ENCODE results near the gene KIF5C. TPM values are rescaled to one million over a fixed set of nuclear protein-coding genes. Genes with fewer than 3 reads are reported as not detected.
A peak's percentile ranks its signal among the peaks of the same experiment; 100 is the strongest.

KIF5C gene
- total and polyA plus RNA-seq, 2 experiments from 2014 or later: 45.0 to 49.1 TPM

- H3K27ac ChIP-seq (ENCODE audit: low read depth): no peak overlapping the region
- no peak overlapping the region for H2AFZ ChIP-seq
- Mint-ChIP-seq H3K36me3 (ENCODE audit: low read depth) (peaks cover 19% of the 10 kb centered on the region), H3K27me3 (ENCODE audit: insufficient read depth, low read depth, poor library complexity) (peaks cover 11% of the 10 kb centered on the region), H3K4me1 (peaks cover 10% of the 10 kb centered on the region), H3K27ac (no peak overlapping the region), H3K9me3 (peaks cover 10% of the 10 kb centered on the region; the same call in 2 of the 3 replicates), H3K4me3 (no peak overlapping the region)
- ATAC-seq (no peak; the same call in 2 of the 3 replicates), DNase-seq (ENCODE audit: low spot score) (no peak)
- H3F3A ChIP-seq (replicated peaks; ENCODE audit: low read depth): no peaks in the 10 kb centered on the region
- TF ChIP-seq REST (IDR thresholded peaks at IDR 0.05; ENCODE audit: unreplicated experiment) (no peak), ZNF331 (CRISPR knock-in tag; IDR thresholded peaks at IDR 0.05; ENCODE audit: low read depth) (no peak), EZH2phosphoT487 (IDR thresholded peaks at IDR 0.05; ENCODE audit: unreplicated experiment) (no peak)
- H3K79me2 ChIP-seq (replicated peaks; ENCODE audit: insufficient read depth): peaks cover 64% of the 10 kb centered on the region
- no peaks in the 10 kb centered on the region for H3K27me3 ChIP-seq (ENCODE audit: insufficient read depth)
- 0 out of 2 replicates have a peak, but pooled peaks cover 3% of the 10 kb centered on the region for H3K9me2 ChIP-seq (ENCODE audit: insufficient read depth)
- no peak overlapping the region for H3K4me3 ChIP-seq
- H4K20me1 ChIP-seq (replicated peaks; ENCODE audit: insufficient read depth): peaks cover 15% of the 10 kb centered on the region
- 0 out of 2 replicates have a peak, but pooled peaks cover 5% of the 10 kb centered on the region for H3K4me1 ChIP-seq (ENCODE audit: insufficient read depth)
- H3K36me3 ChIP-seq (ENCODE audit: insufficient read depth): no peaks in the 10 kb centered on the region
- no peak overlapping the region for H3K4me2 ChIP-seq
Measured at GRCh38 chr2:148907085-148907785, 32.2 kb downstream of the KIF5C start.

GRCh38 chr2:148909114-148909513 is 34.1 kb downstream of the KIF5C start:
- H3K9me2 ChIP-seq (ENCODE audit: insufficient read depth): 0 out of 2 replicates have a peak, but pooled peaks cover 3% of the 10 kb centered on the region
- peaks cover 59% of the 10 kb centered on the region for H3K79me2 ChIP-seq (replicated peaks; ENCODE audit: insufficient read depth)
- no peaks in the 10 kb centered on the region for H3K4me1 ChIP-seq (ENCODE audit: insufficient read depth)
- H4K20me1 ChIP-seq (replicated peaks; ENCODE audit: insufficient read depth): peaks cover 17% of the 10 kb centered on the region
- no peaks in the 10 kb centered on the region for H3K36me3 ChIP-seq (ENCODE audit: insufficient read depth)
- peak; percentile 27 for DNase-seq (ENCODE audit: low spot score)
- no peak overlapping the region for H3K27ac Mint-ChIP-seq
- H3K36me3 Mint-ChIP-seq (ENCODE audit: low read depth): peaks cover 19% of the 10 kb centered on the region
- peaks cover 11% of the 10 kb centered on the region for H3K27me3 Mint-ChIP-seq (ENCODE audit: insufficient read depth, low read depth, poor library complexity)
- no peaks in the 10 kb centered on the region for H3K27me3 ChIP-seq (ENCODE audit: insufficient read depth)
- no peak overlapping the region for H3K4me2 ChIP-seq
- H2AFZ ChIP-seq: no peak overlapping the region
- no peaks in the 10 kb centered on the region for H3F3A ChIP-seq (replicated peaks; ENCODE audit: low read depth)
- no peak overlapping the region; the same call in 1 of the 2 replicates for H3K27ac ChIP-seq (ENCODE audit: low read depth)
- peaks cover 10% of the 10 kb centered on the region; the same call in 2 of the 3 replicates for H3K9me3 Mint-ChIP-seq
- H3K4me3 ChIP-seq: no peak overlapping the region
- H3K4me3 Mint-ChIP-seq: no peak overlapping the region
- peaks cover 10% of the 10 kb centered on the region for H3K4me1 Mint-ChIP-seq
- ATAC-seq: peak; percentile 68
- TF ChIP-seq REST (IDR thresholded peaks at IDR 0.05; ENCODE audit: unreplicated experiment) (no peak), CTCF (conservative IDR thresholded peaks at IDR 0.05; ENCODE audit: low read depth in 2 of 2) (no peak), ZNF331 (CRISPR knock-in tag; IDR thresholded peaks at IDR 0.05; ENCODE audit: low read depth) (no peak), CREB1 (CRISPR knock-in tag; IDR thresholded peaks at IDR 0.05; ENCODE audit: low read depth) (no peak), STAT1 (IDR thresholded peaks at IDR 0.05; ENCODE audit: unreplicated experiment) (no peak), POLR2AphosphoS5 (IDR thresholded peaks at IDR 0.05; ENCODE audit: low read depth) (no peak), ZNF114 (CRISPR knock-in tag; IDR thresholded peaks at IDR 0.05) (no peak), NANOG (IDR thresholded peaks at IDR 0.05; ENCODE audit: borderline replicate concordance) (no peak), ETS1 (IDR thresholded peaks at IDR 0.05) (no peak)

Data from GM23338 (cell line).